Cardiac atrium fibroblast (primary cell): Measurements from ENCODE around the gene GOLGA8K. TPM values are rescaled to one million over a fixed set of nuclear protein-coding genes. Genes with fewer than 3 reads are reported as not detected.

Experiments
- total RNA-seq: library from RNA; depleted of rRNA; stranded (reverse); fragments of >200 nt; gene quantifications from 2 replicates; pipeline ENCODE4 v1.2.3, GENCODE V29; 2015

GOLGA8K gene, protein sequence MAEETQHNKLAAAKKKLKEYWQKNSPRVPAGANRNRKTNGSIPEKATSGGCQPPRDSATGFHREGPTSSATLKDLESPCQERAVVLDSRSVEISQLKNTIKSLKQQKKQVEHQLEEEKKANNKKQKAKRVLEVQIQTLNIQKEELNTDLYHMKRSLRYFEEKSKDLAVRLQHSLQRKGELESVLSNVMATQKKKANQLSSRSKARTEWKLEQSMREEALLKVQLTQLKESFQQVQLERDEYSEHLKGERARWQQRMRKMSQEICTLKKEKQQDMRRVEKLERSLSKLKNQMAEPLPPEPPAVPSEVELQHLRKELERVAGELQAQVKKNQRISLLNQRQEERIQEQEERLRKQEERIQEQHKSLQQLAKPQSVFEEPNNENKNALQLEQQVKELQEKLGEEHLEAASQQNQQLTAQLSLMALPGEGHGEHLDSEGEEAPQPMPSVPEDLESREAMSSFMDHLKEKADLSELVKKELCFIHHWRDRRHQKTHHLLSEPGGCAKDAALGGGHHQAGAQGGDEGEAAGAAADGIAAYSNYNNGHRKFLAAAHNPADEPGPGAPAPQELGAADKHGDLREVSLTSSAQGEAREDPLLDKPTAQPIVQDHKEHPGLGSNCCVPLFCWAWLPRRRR
- total RNA-seq, result not detected in 2 replicates

DNA sequence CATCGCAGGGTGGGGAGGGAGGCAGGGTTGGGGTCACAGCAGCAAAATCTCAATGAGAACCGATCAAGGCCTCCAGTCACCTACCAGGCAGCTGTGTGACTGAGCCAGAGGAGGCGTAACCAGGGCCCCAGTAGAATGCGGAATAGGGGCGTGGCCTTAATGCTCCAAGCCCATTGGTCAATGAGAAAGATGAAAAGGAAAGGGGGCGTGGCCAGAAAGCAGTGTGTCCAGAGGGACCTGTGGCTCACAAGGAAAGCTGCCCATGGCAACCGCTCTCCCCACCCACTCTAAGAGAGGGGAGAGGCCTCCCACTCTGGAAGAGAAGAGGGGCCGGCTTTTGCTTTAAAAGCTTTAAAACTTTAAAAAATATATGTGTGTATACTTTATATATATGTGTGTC lies at the start of gene GOLGA8K:
GOLGA8K (minus strand) TSS at position 101 of the 400 bp plus-strand sequence; CDS start at position 3, 98 bp downstream.

Other genes starting within 250 kb of the GOLGA8K start
- gene GOLGA8O, start 52.3 kb upstream of the GOLGA8K start, total RNA-seq, result 0.18 and 1.5 TPM in 2 replicates
- 0.81 and 2.7 TPM in 2 replicates for gene GOLGA8N, start 190.2 kb upstream of the GOLGA8K start, total RNA-seq
- 6.3 and 7.6 TPM in 2 replicates for gene ARHGAP11A, start 212.2 kb upstream of the GOLGA8K start, total RNA-seq
- gene SCG5, start 238.4 kb upstream of the GOLGA8K start, total RNA-seq, result 2.6 and 3.2 TPM in 2 replicates